CD4-positive, alpha-beta T cell (primary cell): ENCODE results near the gene TCHHL1. TPM values are rescaled to one million over a fixed set of nuclear protein-coding genes. Genes with fewer than 3 reads are reported as not detected.

ENCODE experiments used
- ATAC-seq: fragments of 200-7000 bp; cut with Tn5 transposase; one replicate; pipeline ENCODE4 v1.10.0; 2022; ENCODE audit warnings: mild to moderate bottlenecking; ENCODE audit not compliant: poor library complexity
- CTCF ChIA-PET: fragments of 350-600 bp; sonication (Branson Sonifier 250); formaldehyde crosslinking; loops from one replicate; lab custom pipeline; 2021; ENCODE audit warnings: antibody characterized with exemption, inconsistent platforms; lab: Charles Lee
- POLR2A ChIA-PET: fragments of 350-600 bp; sonication (Branson Sonifier 250); formaldehyde crosslinking; loops from one replicate; lab custom pipeline; 2021; ENCODE audit warnings: antibody characterized with exemption, inconsistent platforms; lab: Charles Lee
- DNase-seq, 14 experiments: peaks; one replicate each; pipeline ENCODE4 v3.0.0-alpha.2; 2013 to 2020; ENCODE audit warnings: mixed read lengths in 2 of 14
- H3K27ac ChIP-seq, 2 donors: one replicate each; pipeline versions ENCODE4 v1.5.1 to v1.7.0; 2013; ENCODE audit warnings: low read length in 2 of 2, low read depth in 1 of 2, mild to moderate bottlenecking in 1 of 2
- H3K27me3 ChIP-seq, 2 experiments: 1 replicate in 1 of 2; 2 replicates in 1 of 2; pipeline versions ENCODE4 v1.6.1 to v1.7.0; 2013; ENCODE audit warnings: low read length in 2 of 2, control low read depth in 1 of 2, mild to moderate bottlenecking in 1 of 2, moderate library complexity in 1 of 2; ENCODE audit not compliant: insufficient read depth in 2 of 2, control insufficient read depth in 1 of 2
- H3K36me3 ChIP-seq: one replicate; pipeline ENCODE4 v1.6.1; 2013; ENCODE audit warnings: low read length, control low read depth; ENCODE audit not compliant: insufficient read depth
- H3K4me1 ChIP-seq: one replicate; pipeline ENCODE4 v1.6.1; 2013; ENCODE audit warnings: low read length, control low read depth; ENCODE audit not compliant: insufficient read depth
- H3K4me3 ChIP-seq: one replicate; pipeline ENCODE4 v1.5.1; 2013; ENCODE audit warnings: mild to moderate bottlenecking, low read length, moderate library complexity
- H3K9me3 ChIP-seq, 2 experiments: 1 replicate in 1 of 2; 2 replicates in 1 of 2; pipeline versions ENCODE4 v1.6.1 to v1.7.0; 2013; ENCODE audit warnings: low read length in 2 of 2, mild to moderate bottlenecking in 2 of 2, control low read depth in 1 of 2, moderate library complexity in 1 of 2; ENCODE audit not compliant: control insufficient read depth in 1 of 2, insufficient read depth in 1 of 2
- H3K27ac Mint-ChIP-seq: one replicate; pipeline ENCODE4 v1.8.0; 2020; ENCODE audit warnings: mixed read lengths
- H3K27me3 Mint-ChIP-seq: one replicate; pipeline ENCODE4 v1.8.0; 2021; ENCODE audit warnings: mixed read lengths
- H3K36me3 Mint-ChIP-seq: one replicate; pipeline ENCODE4 v1.8.0; 2021; ENCODE audit warnings: low read depth, mixed read lengths
- H3K4me1 Mint-ChIP-seq: one replicate; pipeline ENCODE4 v1.8.0; 2021; ENCODE audit warnings: low read depth, mixed read lengths
- H3K4me3 Mint-ChIP-seq: one replicate; pipeline ENCODE4 v1.8.0; 2020; ENCODE audit warnings: mild to moderate bottlenecking, mixed read lengths
- H3K9me3 Mint-ChIP-seq: one replicate; pipeline ENCODE4 v1.8.0; 2020; ENCODE audit warnings: mixed read lengths
- intact Hi-C, 2 experiments: fragments of 100-400 bp; cut with DNase I in 1 of 2; cut with micrococcal nuclease in 1 of 2; formaldehyde crosslinking; loops; one replicate each; pipeline versions ENCODE4 v1.15.1 to v1.9.0; 2023 to 2025; cut with DNase I, micrococcal nuclease
- total RNA-seq, 174 experiments: library from RNA in 2 of 174; stranded (reverse) in 2 of 174; gene quantifications; one replicate each; pipeline ENCODE4 v1.2.3 and lab custom pipeline; 2021 to 2026
- TF ChIP-seq, protein P1 (sequence below): fragments of 200-600 bp; IDR thresholded peaks from one replicate; pipeline ENCODE4 v1.8.0; 2022; ENCODE audit warnings: antibody characterized with exemption, mild to moderate bottlenecking

TCHHL1 gene
- total RNA-seq, 2 experiments from 2014 or later: not detected

DNA sequence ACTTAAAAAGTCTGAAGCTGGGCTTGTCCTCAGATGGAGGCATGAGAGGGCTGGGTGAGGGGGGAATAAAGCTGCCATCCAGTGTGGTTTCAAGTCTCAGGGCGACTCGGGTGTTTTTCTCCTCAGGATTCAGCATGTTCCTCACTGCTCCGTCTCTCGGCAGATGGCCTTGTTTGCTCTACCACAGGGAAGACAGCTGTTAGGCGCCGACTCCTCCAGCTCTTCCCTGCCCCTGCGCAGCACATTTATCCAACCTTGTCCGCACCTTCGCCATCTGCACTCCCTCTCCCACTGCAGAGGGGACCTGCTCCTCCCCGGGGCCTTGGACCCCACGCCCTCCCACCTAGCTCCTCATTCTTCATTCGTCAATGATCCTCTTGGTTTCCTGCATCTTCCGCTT, 35.5 kb downstream of the TCHHL1 start:
- H3K27me3 ChIP-seq: peaks cover 0 to 15% of the 10 kb centered on the region in 2 experiments

DNA sequence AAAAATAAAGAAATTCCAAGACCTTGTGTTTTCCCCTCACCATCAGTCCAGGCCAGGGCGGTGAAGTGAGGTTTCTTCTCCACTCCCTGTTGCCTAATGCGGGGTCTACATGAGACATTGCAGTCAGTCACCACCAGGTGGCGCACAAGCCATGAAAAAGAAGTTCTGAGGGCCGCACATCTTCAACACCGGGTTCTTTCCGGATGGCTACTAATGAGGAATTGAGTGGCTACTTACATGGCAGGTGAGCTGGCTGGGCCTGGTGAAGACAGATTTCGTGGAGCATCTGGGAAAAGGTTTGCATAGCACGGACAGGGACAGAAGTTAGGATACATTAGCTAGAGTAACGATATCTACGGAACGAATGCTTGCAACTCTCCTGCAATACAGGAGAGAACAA, 36.3 kb downstream of the TCHHL1 start:
- DNase-seq: peak; percentile 71 to 91 (median 82)
- Mint-ChIP-seq H3K27me3 (peaks cover 15% of the 10 kb centered on the region), H3K9me3 (no peaks in the 10 kb centered on the region), H3K4me3 (no peak overlapping the region), H3K27ac (no peak overlapping the region), H3K36me3 (no peaks in the 10 kb centered on the region), H3K4me1 (peaks cover 10% of the 10 kb centered on the region)
- Histone ChIP-seq H3K9me3 (no peaks in the 10 kb centered on the region), H3K4me3 (no peak overlapping the region), H3K27ac (no peak overlapping the region), H3K4me1 (peaks cover 20% of the 10 kb centered on the region), H3K36me3 (no peaks in the 10 kb centered on the region), H3K27me3 (peaks cover 0 to 12% of the 10 kb centered on the region in 2 experiments)
- intact Hi-C loops: loop anchor here (1.0 to 10.0 kb wide), 6 partner anchors 133 to 406 kb away; no protein-coding TSS in a partner anchor
- TF ChIP-seq, protein P1, sequence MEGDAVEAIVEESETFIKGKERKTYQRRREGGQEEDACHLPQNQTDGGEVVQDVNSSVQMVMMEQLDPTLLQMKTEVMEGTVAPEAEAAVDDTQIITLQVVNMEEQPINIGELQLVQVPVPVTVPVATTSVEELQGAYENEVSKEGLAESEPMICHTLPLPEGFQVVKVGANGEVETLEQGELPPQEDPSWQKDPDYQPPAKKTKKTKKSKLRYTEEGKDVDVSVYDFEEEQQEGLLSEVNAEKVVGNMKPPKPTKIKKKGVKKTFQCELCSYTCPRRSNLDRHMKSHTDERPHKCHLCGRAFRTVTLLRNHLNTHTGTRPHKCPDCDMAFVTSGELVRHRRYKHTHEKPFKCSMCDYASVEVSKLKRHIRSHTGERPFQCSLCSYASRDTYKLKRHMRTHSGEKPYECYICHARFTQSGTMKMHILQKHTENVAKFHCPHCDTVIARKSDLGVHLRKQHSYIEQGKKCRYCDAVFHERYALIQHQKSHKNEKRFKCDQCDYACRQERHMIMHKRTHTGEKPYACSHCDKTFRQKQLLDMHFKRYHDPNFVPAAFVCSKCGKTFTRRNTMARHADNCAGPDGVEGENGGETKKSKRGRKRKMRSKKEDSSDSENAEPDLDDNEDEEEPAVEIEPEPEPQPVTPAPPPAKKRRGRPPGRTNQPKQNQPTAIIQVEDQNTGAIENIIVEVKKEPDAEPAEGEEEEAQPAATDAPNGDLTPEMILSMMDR: peak; percentile 98
- ChIA-PET POLR2A (interaction anchor here (2.7 kb wide), 1 partner anchor 17 kb away, joined by 7 read pairs; no protein-coding TSS in a partner anchor), CTCF (interaction anchor here (0.9 to 3.0 kb wide), 6 partner anchors 8 to 407 kb away, joined by 3 to 20 read pairs (median 4); partner anchors contain the start of gene S100A11)
- ATAC-seq: no peak

More for the DNA sequence above, 35.5 kb downstream of the TCHHL1 start:
- Mint-ChIP-seq H3K36me3 (no peaks in the 10 kb centered on the region), H3K27me3 (peaks cover 21% of the 10 kb centered on the region), H3K9me3 (no peaks in the 10 kb centered on the region), H3K27ac (no peak overlapping the region), H3K4me1 (peaks cover 3% of the 10 kb centered on the region), H3K4me3 (no peak overlapping the region)
- Histone ChIP-seq H3K4me1 (peaks cover 13% of the 10 kb centered on the region), H3K36me3 (no peaks in the 10 kb centered on the region), H3K4me3 (no peak overlapping the region), H3K9me3 (no peaks in the 10 kb centered on the region), H3K27ac (no peak overlapping the region)
- no peak for DNase-seq
- intact Hi-C loops: loop anchor here (2.0 to 10.0 kb wide), 4 partner anchors 291 to 405 kb away; no protein-coding TSS in a partner anchor
- POLR2A ChIA-PET: interaction anchor here (2.7 kb wide), 1 partner anchor 18 kb away, joined by 7 read pairs; no protein-coding TSS in a partner anchor
- CTCF ChIA-PET: interaction anchor here (0.9 to 3.0 kb wide), 6 partner anchors 17 to 406 kb away, joined by 3 to 20 read pairs (median 3); partner anchors contain the start of gene S100A11
- TF ChIP-seq, protein P1: no peak
- no peak for ATAC-seq

DNA sequence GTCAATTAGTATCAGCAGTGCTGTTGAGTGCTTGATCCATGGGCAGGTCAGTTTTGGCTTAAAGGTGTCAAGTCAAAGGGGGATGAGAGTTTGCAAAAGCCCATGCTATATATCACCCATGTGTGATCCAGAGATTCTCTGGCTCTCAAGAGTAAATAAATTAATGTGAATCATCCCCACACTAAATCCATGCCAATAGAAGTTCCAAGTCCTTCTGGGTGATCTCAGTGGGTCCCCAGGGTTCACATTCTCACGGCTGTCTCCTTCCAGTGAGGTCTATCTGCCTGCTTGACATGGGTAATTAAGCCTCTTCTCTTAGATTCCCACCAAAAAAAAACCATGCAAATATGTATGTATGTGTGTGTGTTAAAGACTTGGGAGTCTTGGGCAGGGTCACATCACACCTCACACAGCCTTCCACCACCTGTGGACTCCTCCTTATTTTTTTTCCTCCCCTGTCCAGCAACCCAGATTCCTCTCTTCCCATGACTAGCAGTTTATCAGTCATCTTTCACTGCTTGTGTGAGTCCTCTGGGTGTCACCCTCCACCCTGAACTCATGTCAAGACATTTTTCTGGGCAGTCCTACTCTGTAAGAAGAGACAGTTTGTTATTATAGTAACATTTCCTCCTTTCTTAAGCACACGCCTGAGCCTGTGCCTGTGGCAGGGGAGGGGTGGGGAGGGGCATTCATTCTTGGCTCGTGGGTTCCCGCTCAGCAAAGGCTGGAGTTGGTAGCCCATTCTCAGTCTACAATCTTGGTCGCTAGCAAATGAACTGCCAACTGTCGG, 37.8 kb downstream of the TCHHL1 start:
- DNase-seq (no peak), ATAC-seq (no peak)
- no peaks in the 10 kb centered on the region for H3K36me3 ChIP-seq
- H3K27ac ChIP-seq: no peak overlapping the region
- H3K9me3 ChIP-seq: no peaks in the 10 kb centered on the region
- TF ChIP-seq, protein P1: no peak
- Mint-ChIP-seq H3K27ac (no peak overlapping the region), H3K4me1 (peaks cover 16% of the 10 kb centered on the region), H3K4me3 (no peak overlapping the region), H3K36me3 (no peaks in the 10 kb centered on the region), H3K9me3 (no peaks in the 10 kb centered on the region), H3K27me3 (peaks cover 15% of the 10 kb centered on the region)
- intact Hi-C loops: loop anchor here (5.0 to 10.0 kb wide), 3 partner anchors 294 to 391 kb away; no protein-coding TSS in a partner anchor
- H3K4me3 ChIP-seq: no peak overlapping the region
- H3K4me1 ChIP-seq: peaks cover 34% of the 10 kb centered on the region
- peaks cover 0 to 4% of the 10 kb centered on the region in 2 experiments for H3K27me3 ChIP-seq
- ChIA-PET POLR2A (interaction anchor here (2.7 kb wide), 1 partner anchor 16 kb away, joined by 7 read pairs; no protein-coding TSS in a partner anchor), CTCF (interaction anchor here (0.7 to 3.2 kb wide), 4 partner anchors 16 to 408 kb away, joined by 3 to 20 read pairs (median 10); no protein-coding TSS in a partner anchor)
